GM23338 (cell line): ENCODE data around the gene GSS. TPM values are rescaled to one million over a fixed set of nuclear protein-coding genes. Genes with fewer than 3 reads are reported as not detected.

Experiments used
- ATAC-seq: fragments of 200-7000 bp; cut with Tn5 transposase; 3 replicates; pipeline ENCODE4 v1.9.1; 2020
- DNase-seq: peaks from one replicate; pipeline ENCODE4 v3.0.0-alpha.2; 2015; ENCODE audit warnings: low spot score
- H2AFZ ChIP-seq: fragments of 200-600 bp; sonication (generic); 2 replicates; pipeline ENCODE4 v1.8.0; 2016; ENCODE audit warnings: antibody characterized with exemption, mild to moderate bottlenecking, moderate library complexity
- H3F3A ChIP-seq: fragments of 200-600 bp; sonication (generic); replicated peaks from 2 replicates; pipeline ENCODE4 v1.8.0; 2017; ENCODE audit warnings: antibody characterized with exemption, mixed run types, low read depth
- H3K27ac ChIP-seq: fragments of 200-600 bp; sonication (generic); 2 replicates; pipeline ENCODE4 v1.6.1; 2016; ENCODE audit warnings: low read depth
- H3K27me3 ChIP-seq: fragments of 200-600 bp; sonication (generic); 2 replicates; pipeline ENCODE4 v1.8.0; 2016; ENCODE audit warnings: mild to moderate bottlenecking, mixed run types, moderate library complexity; ENCODE audit not compliant: insufficient read depth
- H3K36me3 ChIP-seq: fragments of 200-600 bp; sonication (generic); 2 replicates; pipeline ENCODE4 v1.8.0; 2016; ENCODE audit warnings: mild to moderate bottlenecking; ENCODE audit not compliant: insufficient read depth
- H3K4me1 ChIP-seq: fragments of 200-600 bp; sonication (generic); 2 replicates; pipeline ENCODE4 v1.8.0; 2016; ENCODE audit warnings: mild to moderate bottlenecking, moderate library complexity; ENCODE audit not compliant: insufficient read depth
- H3K4me2 ChIP-seq: fragments of 200-600 bp; sonication (generic); 2 replicates; pipeline ENCODE4 v1.7.1; 2017; ENCODE audit warnings: mixed run types
- H3K4me3 ChIP-seq: fragments of 200-600 bp; sonication (generic); 2 replicates; pipeline ENCODE4 v1.6.1; 2016; ENCODE audit warnings: mixed run types
- H3K79me2 ChIP-seq: fragments of 200-600 bp; sonication (generic); replicated peaks from 2 replicates; pipeline ENCODE4 v1.8.0; 2017; ENCODE audit warnings: mild to moderate bottlenecking; ENCODE audit not compliant: insufficient read depth
- H3K9me2 ChIP-seq: fragments of 200-600 bp; sonication (generic); 2 replicates; pipeline ENCODE4 v1.8.0; 2017; ENCODE audit not compliant: insufficient read depth
- H4K20me1 ChIP-seq: fragments of 200-600 bp; sonication (generic); replicated peaks from 2 replicates; pipeline ENCODE4 v1.8.0; 2017; ENCODE audit warnings: mild to moderate bottlenecking; ENCODE audit not compliant: insufficient read depth
- H3K27ac Mint-ChIP-seq: 2 replicates; pipeline ENCODE4 v1.8.0; 2020; ENCODE audit warnings: inconsistent platforms, mild to moderate bottlenecking, moderate library complexity, mixed read lengths
- H3K27me3 Mint-ChIP-seq: 3 replicates; pipeline ENCODE4 v1.8.0; 2022; ENCODE audit warnings: low read depth, mild to moderate bottlenecking, moderate library complexity, mixed read lengths, inconsistent platforms; ENCODE audit not compliant: insufficient read depth, poor library complexity
- H3K36me3 Mint-ChIP-seq: 3 replicates; pipeline ENCODE4 v1.8.0; 2021; ENCODE audit warnings: low read depth, mild to moderate bottlenecking, inconsistent platforms, moderate library complexity, mixed read lengths
- H3K4me1 Mint-ChIP-seq: 3 replicates; pipeline ENCODE4 v1.8.0; 2020; ENCODE audit warnings: mild to moderate bottlenecking, inconsistent platforms, mixed read lengths
- H3K4me3 Mint-ChIP-seq: 3 replicates; pipeline ENCODE4 v1.8.0; 2021; ENCODE audit warnings: moderate library complexity, mild to moderate bottlenecking, inconsistent platforms, mixed read lengths
- H3K9me3 Mint-ChIP-seq: 3 replicates; pipeline ENCODE4 v1.8.0; 2020; ENCODE audit warnings: moderate library complexity, mild to moderate bottlenecking, inconsistent platforms, mixed read lengths
- CREB1 ChIP-seq: fragments of 250-450 bp; sonication (Bioruptor Pico); IDR thresholded peaks from 2 replicates; pipeline ENCODE4 v1.5.0; 2020; ENCODE audit warnings: low read depth, mild to moderate bottlenecking, moderate library complexity
- ETS1 ChIP-seq: IDR thresholded peaks from 2 replicates; pipeline ENCODE4 v1.6.1; 2016; ENCODE audit warnings: antibody characterized with exemption
- EZH2 ChIP-seq: fragments of 200-600 bp; sonication (generic); IDR thresholded peaks from one replicate; pipeline ENCODE4 v1.8.0; 2017; ENCODE audit warnings: antibody characterized with exemption, mild to moderate bottlenecking, low read depth; ENCODE audit not compliant: unreplicated experiment
- EZH2phosphoT487 ChIP-seq: fragments of 200-600 bp; sonication (generic); IDR thresholded peaks from one replicate; pipeline ENCODE4 v1.8.1; 2018; ENCODE audit warnings: antibody characterized with exemption; ENCODE audit not compliant: unreplicated experiment
- JUNB ChIP-seq: IDR thresholded peaks from one replicate; pipeline ENCODE4 v1.6.1; 2016; ENCODE audit warnings: antibody characterized with exemption; ENCODE audit not compliant: unreplicated experiment
- NANOG ChIP-seq: IDR thresholded peaks from 2 replicates; pipeline ENCODE4 v1.6.1; 2016; ENCODE audit warnings: antibody characterized with exemption, borderline replicate concordance
- POLR2AphosphoS5 ChIP-seq: IDR thresholded peaks from 2 replicates; pipeline ENCODE4 v1.6.1; 2016; ENCODE audit warnings: antibody characterized with exemption, low read depth
- STAT1 ChIP-seq: IDR thresholded peaks from one replicate; pipeline ENCODE4 v1.6.1; 2016; ENCODE audit warnings: antibody characterized with exemption; ENCODE audit not compliant: unreplicated experiment
- ZNF114 ChIP-seq: fragments of 250-450 bp; sonication (Bioruptor Pico); IDR thresholded peaks from 2 replicates; pipeline ENCODE4 v1.5.0; 2020; ENCODE audit warnings: mild to moderate bottlenecking, moderate library complexity
- ZNF331 ChIP-seq: fragments of 250-450 bp; sonication (Bioruptor Pico); IDR thresholded peaks from 2 replicates; pipeline ENCODE4 v1.5.0; 2020; ENCODE audit warnings: low read depth, mild to moderate bottlenecking, moderate library complexity
- polyA plus RNA-seq: library from polyadenylated mRNA; unstranded; fragments of >200 nt; fragmentation: Nextera tagmentation; extraction: Ambion mirVana; gene quantifications from 2 replicates; pipeline ENCODE4 v1.2.1, GENCODE V29; 2016
- total RNA-seq: library from RNA; depleted of rRNA; stranded (reverse); fragments of >200 nt; shearing (Covaris generic); gene quantifications from 2 replicates; pipeline ENCODE4 v1.2.3, GENCODE V29; 2014
- TF ChIP-seq, protein P1 (sequence below): IDR thresholded peaks from one replicate; pipeline ENCODE4 v1.6.1; 2018; ENCODE audit warnings: antibody characterized with exemption; ENCODE audit not compliant: unreplicated experiment
- TF ChIP-seq, protein P2 (sequence below): fragments of 250-450 bp; sonication (Bioruptor Pico); IDR thresholded peaks from 2 replicates; pipeline ENCODE4 v1.5.0; 2020; ENCODE audit warnings: mild to moderate bottlenecking, moderate library complexity
- TF ChIP-seq, protein P3 (sequence below), 2 experiments: fragments of 200-600 bp in 1 of 2; sonication (generic) in 1 of 2; conservative IDR thresholded peaks; 2 replicates each; pipeline versions ENCODE4 v1.5.1 to v1.6.1; 2016 to 2017; ENCODE audit warnings: antibody characterized with exemption in 2 of 2, low read depth in 2 of 2, mild to moderate bottlenecking in 2 of 2, moderate library complexity in 1 of 2

GSS gene
- total and polyA plus RNA-seq, 2 experiments from 2014 or later, result 34.0 to 63.3 TPM

DNA sequence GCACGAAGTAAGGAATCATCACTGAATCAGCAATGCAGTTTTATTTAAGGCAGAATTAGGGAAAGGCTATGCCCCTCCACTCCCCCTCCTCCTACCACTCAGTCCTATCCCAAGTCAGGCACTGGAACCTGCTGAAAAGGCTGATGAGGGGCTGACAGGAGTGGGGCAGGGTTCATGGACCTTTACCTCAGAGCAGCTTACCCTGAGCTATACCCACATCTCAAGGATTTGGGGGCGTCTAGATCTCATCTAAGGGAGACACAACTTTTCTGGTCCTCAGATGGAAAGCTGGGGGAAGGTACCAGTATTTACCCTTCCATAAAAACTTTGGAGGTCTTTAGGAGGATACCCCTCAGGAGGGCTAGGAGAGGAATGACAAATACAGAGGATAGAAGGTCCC is 27.2 kb downstream of the GSS start:
- Histone ChIP-seq H3K27ac (no peak overlapping the region), H4K20me1 (peaks cover 5% of the 10 kb centered on the region; the same call in 1 of the 2 replicates), H3K36me3 (peaks cover 13% of the 10 kb centered on the region), H3K79me2 (no peaks in the 10 kb centered on the region), H3F3A (no peaks in the 10 kb centered on the region), H3K9me2 (no peaks in the 10 kb centered on the region), H2AFZ (no peak overlapping the region), H3K4me3 (no peak overlapping the region), H3K27me3 (no peaks in the 10 kb centered on the region), H3K4me1 (no peaks in the 10 kb centered on the region), H3K4me2 (no peak overlapping the region)
- Mint-ChIP-seq H3K9me3 (no peaks in the 10 kb centered on the region), H3K36me3 (peaks cover 20% of the 10 kb centered on the region), H3K27ac (no peak overlapping the region), H3K27me3 (peaks cover 4% of the 10 kb centered on the region), H3K4me1 (no peaks in the 10 kb centered on the region), H3K4me3 (no peak overlapping the region)
- no peak for TF ChIP-seq POLR2AphosphoS5
- no peak for TF ChIP-seq JUNB
- no peak for TF ChIP-seq EZH2phosphoT487
- TF ChIP-seq NANOG, result no peak
- TF ChIP-seq STAT1, result no peak
- TF ChIP-seq ETS1, result no peak
- TF ChIP-seq ZNF114 (CRISPR knock-in tag), result no peak
- TF ChIP-seq, protein P1, sequence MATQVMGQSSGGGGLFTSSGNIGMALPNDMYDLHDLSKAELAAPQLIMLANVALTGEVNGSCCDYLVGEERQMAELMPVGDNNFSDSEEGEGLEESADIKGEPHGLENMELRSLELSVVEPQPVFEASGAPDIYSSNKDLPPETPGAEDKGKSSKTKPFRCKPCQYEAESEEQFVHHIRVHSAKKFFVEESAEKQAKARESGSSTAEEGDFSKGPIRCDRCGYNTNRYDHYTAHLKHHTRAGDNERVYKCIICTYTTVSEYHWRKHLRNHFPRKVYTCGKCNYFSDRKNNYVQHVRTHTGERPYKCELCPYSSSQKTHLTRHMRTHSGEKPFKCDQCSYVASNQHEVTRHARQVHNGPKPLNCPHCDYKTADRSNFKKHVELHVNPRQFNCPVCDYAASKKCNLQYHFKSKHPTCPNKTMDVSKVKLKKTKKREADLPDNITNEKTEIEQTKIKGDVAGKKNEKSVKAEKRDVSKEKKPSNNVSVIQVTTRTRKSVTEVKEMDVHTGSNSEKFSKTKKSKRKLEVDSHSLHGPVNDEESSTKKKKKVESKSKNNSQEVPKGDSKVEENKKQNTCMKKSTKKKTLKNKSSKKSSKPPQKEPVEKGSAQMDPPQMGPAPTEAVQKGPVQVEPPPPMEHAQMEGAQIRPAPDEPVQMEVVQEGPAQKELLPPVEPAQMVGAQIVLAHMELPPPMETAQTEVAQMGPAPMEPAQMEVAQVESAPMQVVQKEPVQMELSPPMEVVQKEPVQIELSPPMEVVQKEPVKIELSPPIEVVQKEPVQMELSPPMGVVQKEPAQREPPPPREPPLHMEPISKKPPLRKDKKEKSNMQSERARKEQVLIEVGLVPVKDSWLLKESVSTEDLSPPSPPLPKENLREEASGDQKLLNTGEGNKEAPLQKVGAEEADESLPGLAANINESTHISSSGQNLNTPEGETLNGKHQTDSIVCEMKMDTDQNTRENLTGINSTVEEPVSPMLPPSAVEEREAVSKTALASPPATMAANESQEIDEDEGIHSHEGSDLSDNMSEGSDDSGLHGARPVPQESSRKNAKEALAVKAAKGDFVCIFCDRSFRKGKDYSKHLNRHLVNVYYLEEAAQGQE, result no peak
- no peak for TF ChIP-seq ZNF331
- TF ChIP-seq, protein P2, sequence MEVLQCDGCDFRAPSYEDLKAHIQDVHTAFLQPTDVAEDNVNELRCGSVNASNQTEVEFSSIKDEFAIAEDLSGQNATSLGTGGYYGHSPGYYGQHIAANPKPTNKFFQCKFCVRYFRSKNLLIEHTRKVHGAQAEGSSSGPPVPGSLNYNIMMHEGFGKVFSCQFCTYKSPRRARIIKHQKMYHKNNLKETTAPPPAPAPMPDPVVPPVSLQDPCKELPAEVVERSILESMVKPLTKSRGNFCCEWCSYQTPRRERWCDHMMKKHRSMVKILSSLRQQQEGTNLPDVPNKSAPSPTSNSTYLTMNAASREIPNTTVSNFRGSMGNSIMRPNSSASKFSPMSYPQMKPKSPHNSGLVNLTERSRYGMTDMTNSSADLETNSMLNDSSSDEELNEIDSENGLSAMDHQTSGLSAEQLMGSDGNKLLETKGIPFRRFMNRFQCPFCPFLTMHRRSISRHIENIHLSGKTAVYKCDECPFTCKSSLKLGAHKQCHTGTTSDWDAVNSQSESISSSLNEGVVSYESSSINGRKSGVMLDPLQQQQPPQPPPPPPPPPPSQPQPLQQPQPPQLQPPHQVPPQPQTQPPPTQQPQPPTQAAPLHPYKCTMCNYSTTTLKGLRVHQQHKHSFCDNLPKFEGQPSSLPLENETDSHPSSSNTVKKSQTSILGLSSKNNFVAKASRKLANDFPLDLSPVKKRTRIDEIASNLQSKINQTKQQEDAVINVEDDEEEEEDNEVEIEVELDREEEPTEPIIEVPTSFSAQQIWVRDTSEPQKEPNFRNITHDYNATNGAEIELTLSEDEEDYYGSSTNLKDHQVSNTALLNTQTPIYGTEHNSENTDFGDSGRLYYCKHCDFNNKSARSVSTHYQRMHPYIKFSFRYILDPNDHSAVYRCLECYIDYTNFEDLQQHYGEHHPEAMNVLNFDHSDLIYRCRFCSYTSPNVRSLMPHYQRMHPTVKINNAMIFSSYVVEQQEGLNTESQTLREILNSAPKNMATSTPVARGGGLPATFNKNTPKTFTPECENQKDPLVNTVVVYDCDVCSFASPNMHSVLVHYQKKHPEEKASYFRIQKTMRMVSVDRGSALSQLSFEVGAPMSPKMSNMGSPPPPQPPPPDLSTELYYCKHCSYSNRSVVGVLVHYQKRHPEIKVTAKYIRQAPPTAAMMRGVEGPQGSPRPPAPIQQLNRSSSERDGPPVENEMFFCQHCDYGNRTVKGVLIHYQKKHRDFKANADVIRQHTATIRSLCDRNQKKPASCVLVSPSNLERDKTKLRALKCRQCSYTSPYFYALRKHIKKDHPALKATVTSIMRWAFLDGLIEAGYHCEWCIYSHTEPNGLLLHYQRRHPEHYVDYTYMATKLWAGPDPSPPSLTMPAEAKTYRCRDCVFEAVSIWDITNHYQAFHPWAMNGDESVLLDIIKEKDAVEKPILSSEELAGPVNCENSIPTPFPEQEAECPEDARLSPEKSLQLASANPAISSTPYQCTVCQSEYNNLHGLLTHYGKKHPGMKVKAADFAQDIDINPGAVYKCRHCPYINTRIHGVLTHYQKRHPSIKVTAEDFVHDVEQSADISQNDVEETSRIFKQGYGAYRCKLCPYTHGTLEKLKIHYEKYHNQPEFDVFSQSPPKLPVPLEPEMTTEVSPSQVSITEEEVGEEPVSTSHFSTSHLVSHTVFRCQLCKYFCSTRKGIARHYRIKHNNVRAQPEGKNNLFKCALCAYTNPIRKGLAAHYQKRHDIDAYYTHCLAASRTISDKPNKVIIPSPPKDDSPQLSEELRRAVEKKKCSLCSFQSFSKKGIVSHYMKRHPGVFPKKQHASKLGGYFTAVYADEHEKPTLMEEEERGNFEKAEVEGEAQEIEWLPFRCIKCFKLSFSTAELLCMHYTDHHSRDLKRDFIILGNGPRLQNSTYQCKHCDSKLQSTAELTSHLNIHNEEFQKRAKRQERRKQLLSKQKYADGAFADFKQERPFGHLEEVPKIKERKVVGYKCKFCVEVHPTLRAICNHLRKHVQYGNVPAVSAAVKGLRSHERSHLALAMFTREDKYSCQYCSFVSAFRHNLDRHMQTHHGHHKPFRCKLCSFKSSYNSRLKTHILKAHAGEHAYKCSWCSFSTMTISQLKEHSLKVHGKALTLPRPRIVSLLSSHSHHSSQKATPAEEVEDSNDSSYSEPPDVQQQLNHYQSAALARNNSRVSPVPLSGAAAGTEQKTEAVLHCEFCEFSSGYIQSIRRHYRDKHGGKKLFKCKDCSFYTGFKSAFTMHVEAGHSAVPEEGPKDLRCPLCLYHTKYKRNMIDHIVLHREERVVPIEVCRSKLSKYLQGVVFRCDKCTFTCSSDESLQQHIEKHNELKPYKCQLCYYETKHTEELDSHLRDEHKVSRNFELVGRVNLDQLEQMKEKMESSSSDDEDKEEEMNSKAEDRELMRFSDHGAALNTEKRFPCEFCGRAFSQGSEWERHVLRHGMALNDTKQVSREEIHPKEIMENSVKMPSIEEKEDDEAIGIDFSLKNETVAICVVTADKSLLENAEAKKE (CRISPR knock-in tag), result no peak
- no peak for TF ChIP-seq EZH2
- TF ChIP-seq, protein P3, sequence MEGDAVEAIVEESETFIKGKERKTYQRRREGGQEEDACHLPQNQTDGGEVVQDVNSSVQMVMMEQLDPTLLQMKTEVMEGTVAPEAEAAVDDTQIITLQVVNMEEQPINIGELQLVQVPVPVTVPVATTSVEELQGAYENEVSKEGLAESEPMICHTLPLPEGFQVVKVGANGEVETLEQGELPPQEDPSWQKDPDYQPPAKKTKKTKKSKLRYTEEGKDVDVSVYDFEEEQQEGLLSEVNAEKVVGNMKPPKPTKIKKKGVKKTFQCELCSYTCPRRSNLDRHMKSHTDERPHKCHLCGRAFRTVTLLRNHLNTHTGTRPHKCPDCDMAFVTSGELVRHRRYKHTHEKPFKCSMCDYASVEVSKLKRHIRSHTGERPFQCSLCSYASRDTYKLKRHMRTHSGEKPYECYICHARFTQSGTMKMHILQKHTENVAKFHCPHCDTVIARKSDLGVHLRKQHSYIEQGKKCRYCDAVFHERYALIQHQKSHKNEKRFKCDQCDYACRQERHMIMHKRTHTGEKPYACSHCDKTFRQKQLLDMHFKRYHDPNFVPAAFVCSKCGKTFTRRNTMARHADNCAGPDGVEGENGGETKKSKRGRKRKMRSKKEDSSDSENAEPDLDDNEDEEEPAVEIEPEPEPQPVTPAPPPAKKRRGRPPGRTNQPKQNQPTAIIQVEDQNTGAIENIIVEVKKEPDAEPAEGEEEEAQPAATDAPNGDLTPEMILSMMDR (conservative IDR thresholded peaks at IDR 0.05; ENCODE audit: low read depth in 2 of 2), result no peak
- no peak for TF ChIP-seq CREB1
- ATAC-seq (no peak), DNase-seq (no peak)
